HepG2 (cell line): ENCODE data around the gene ID3. TPM values are rescaled to one million over a fixed set of nuclear protein-coding genes. Genes with fewer than 3 reads are reported as not detected.
A peak's percentile ranks its signal among the peaks of the same experiment; 100 is the strongest.

Source experiments
- ASH2L ChIP-seq: fragments of 300-600, 200-600 bp; sonication (generic); IDR thresholded peaks from 2 replicates; pipeline ENCODE4 v1.7.0; 2017; ENCODE audit warnings: low read depth, mild to moderate bottlenecking, moderate library complexity, mixed read lengths, low read length; ENCODE audit not compliant: insufficient read length
- ATF7 ChIP-seq, 2 experiments: fragments of 450-650 bp in 1 of 2; sonication (generic) in 1 of 2; formaldehyde crosslinking in 1 of 2; IDR thresholded peaks; 2 replicates each; pipeline versions ENCODE4 v1.4.0 to v1.6.1; 2016 to 2020; ENCODE audit warnings: antibody characterized with exemption in 1 of 2, mild to moderate bottlenecking in 1 of 2, missing genetic modification reagents in 1 of 2
- CREB1 ChIP-seq, 2 experiments: fragments of 450-650 bp in 1 of 2; IDR thresholded peaks; 2 replicates each; pipeline ENCODE4 v1.6.1; 2016 to 2017; ENCODE audit warnings: control low read depth in 1 of 2, mild to moderate bottlenecking in 1 of 2, missing compliant biosample characterization in 1 of 2, missing genetic modification characterization in 1 of 2
- EP300 ChIP-seq, 3 experiments: sonication (generic) in 1 of 3; formaldehyde crosslinking in 1 of 3; IDR thresholded peaks; 2 replicates each; pipeline versions ENCODE4 v1.5.1 to v1.6.1; 2011 to 2020; ENCODE audit warnings: low read depth in 2 of 3, low read length in 2 of 3, borderline replicate concordance in 1 of 3, improper control_type of control experiment in 1 of 3, mild to moderate bottlenecking in 1 of 3, missing genetic modification reagents in 1 of 3, moderate library complexity in 1 of 3
- GFI1 ChIP-seq: sonication (generic); formaldehyde crosslinking; IDR thresholded peaks from 2 replicates; pipeline ENCODE4 v1.5.0; 2020; ENCODE audit warnings: missing genetic modification reagents, mild to moderate bottlenecking, borderline replicate concordance
- MEF2D ChIP-seq: sonication (generic); formaldehyde crosslinking; IDR thresholded peaks from 2 replicates; pipeline ENCODE4 v1.5.1; 2020; ENCODE audit warnings: mild to moderate bottlenecking, missing genetic modification reagents
- MTF2 ChIP-seq: sonication (generic); formaldehyde crosslinking; IDR thresholded peaks from 2 replicates; pipeline ENCODE4 v1.5.0; 2020; ENCODE audit warnings: missing genetic modification reagents, borderline replicate concordance
- MXI1 ChIP-seq: IDR thresholded peaks from 3 replicates; pipeline ENCODE4 v1.6.1; 2012; ENCODE audit warnings: low read depth, low read length, inconsistent platforms, borderline replicate concordance
- NR2F1 ChIP-seq, 2 experiments: fragments of 450-650 bp in 1 of 2; formaldehyde crosslinking in 1 of 2; IDR thresholded peaks; 2 replicates each; pipeline versions ENCODE4 v1.5.0 to v1.6.1; 2016 to 2020; ENCODE audit warnings: mild to moderate bottlenecking in 1 of 2, missing compliant biosample characterization in 1 of 2, missing genetic modification reagents in 1 of 2, moderate library complexity in 1 of 2
- NR2F6 ChIP-seq, 2 experiments: IDR thresholded peaks; 2 replicates each; pipeline ENCODE4 v1.6.1; 2016; ENCODE audit warnings: antibody characterized with exemption in 1 of 2, mild to moderate bottlenecking in 1 of 2
- RORA ChIP-seq: sonication (generic); formaldehyde crosslinking; IDR thresholded peaks from 2 replicates; pipeline ENCODE4 v1.5.0; 2020; ENCODE audit warnings: mild to moderate bottlenecking, missing genetic modification reagents, moderate library complexity
- THAP7 ChIP-seq: sonication (generic); formaldehyde crosslinking; IDR thresholded peaks from 2 replicates; pipeline ENCODE4 v1.8.1; 2023; ENCODE audit warnings: mild to moderate bottlenecking, missing genetic modification reagents
- ZNF234 ChIP-seq: sonication (generic); formaldehyde crosslinking; conservative IDR thresholded peaks from 2 replicates; pipeline ENCODE4 v1.5.1; 2020; ENCODE audit warnings: mild to moderate bottlenecking, missing genetic modification reagents
- ZNF547 ChIP-seq: sonication (generic); formaldehyde crosslinking; IDR thresholded peaks from 2 replicates; pipeline ENCODE4 v1.5.1; 2020; ENCODE audit warnings: mild to moderate bottlenecking, missing genetic modification reagents
- ZNF670 ChIP-seq: sonication (generic); formaldehyde crosslinking; IDR thresholded peaks from 2 replicates; pipeline ENCODE4 v1.8.0; 2022; ENCODE audit warnings: mild to moderate bottlenecking, missing genetic modification reagents, borderline replicate concordance
- polyA plus RNA-seq, 8 experiments: library from polyadenylated mRNA; depleted of rRNA in 3 of 8; stranded (reverse) in 7 of 8; unstranded in 1 of 8; fragments of >200 nt; fragmentation: Illumina TruSeq in 4 of 8; extraction: Trizol in 4 of 8; gene quantifications; 2 replicates each; pipeline versions ENCODE4 v1.2.1 to v1.2.3, GENCODE V29; 2011 to 2016; ENCODE audit warnings: low read depth in 4 of 8, missing spikeins in 1 of 8, mixed read lengths in 1 of 8; ENCODE audit not compliant: insufficient read depth in 1 of 8
- total RNA-seq, 5 experiments: library from RNA; depleted of rRNA; stranded (reverse); fragments of >200 nt; fragmentation: Illumina TruSeq; extraction: Trizol; gene quantifications; 2 replicates each; pipeline ENCODE4 v1.2.3, GENCODE V29; 2016; ENCODE audit warnings: low read depth in 1 of 5
- TF ChIP-seq, protein P1 (sequence below): sonication (generic); formaldehyde crosslinking; IDR thresholded peaks from 2 replicates; pipeline ENCODE4 v1.9.0; 2022; ENCODE audit warnings: low read depth, missing genetic modification reagents
- TF ChIP-seq, protein P2 (sequence below): sonication (generic); formaldehyde crosslinking; IDR thresholded peaks from 2 replicates; pipeline ENCODE4 v1.4.0; 2020; ENCODE audit warnings: missing genetic modification reagents
- TF ChIP-seq, protein P3 (sequence below): sonication (generic); formaldehyde crosslinking; IDR thresholded peaks from 2 replicates; pipeline ENCODE4 v1.4.0; 2020; ENCODE audit warnings: missing genetic modification reagents, borderline replicate concordance

ID3 gene
- total and polyA plus RNA-seq, 2 of the 13 experiments (the other 11 are each of a cell fraction or from before 2014, with no cell fraction given): 64.8 to 115 TPM

- TF ChIP-seq MEF2D (CRISPR knock-in tag) (peak; percentile 58; the same call in 1 of the 2 replicates), ZNF547 (0 out of 2 replicates have a peak, but pooled peaks have one; percentile 31), RORA (no peak), MXI1 (no peak), ATF7 (IDR thresholded peaks at IDR 0.05) (peak; percentile 59), ATF7 (CRISPR knock-in tag; IDR thresholded peaks at IDR 0.05) (no peak; the same call in none of the 2 replicates), ASH2L (peak; percentile 53), ZNF670 (CRISPR knock-in tag) (no peak), CREB1 (IDR thresholded peaks at IDR 0.05) (no peak), CREB1 (CRISPR knock-in tag; IDR thresholded peaks at IDR 0.05) (peak; percentile 68), EP300 (IDR thresholded peaks at IDR 0.05; ENCODE audit: low read depth in 2 of 2, low read length in 2 of 2) (0 out of 4 replicates have a peak, but pooled peaks of 1 of the 2 experiments have one; percentile 52), EP300 (CRISPR knock-in tag; IDR thresholded peaks at IDR 0.05; ENCODE audit: borderline replicate concordance) (no peak), THAP7 (0 out of 2 replicates have a peak, but pooled peaks have one; percentile 54), NR2F6 (IDR thresholded peaks at IDR 0.05) (peak; percentile 67), NR2F6 (CRISPR knock-in tag; IDR thresholded peaks at IDR 0.05) (peak; percentile 55), GFI1 (CRISPR knock-in tag) (0 out of 2 replicates have a peak, but pooled peaks have one; percentile 50), ZNF234 (no peak), MTF2 (CRISPR knock-in tag) (no peak), NR2F1 (CRISPR knock-in tag; IDR thresholded peaks at IDR 0.05) (peak in 1 of 2 experiments; percentile 17; a peak in 1 of 4 replicates)
- TF ChIP-seq, protein P1, sequence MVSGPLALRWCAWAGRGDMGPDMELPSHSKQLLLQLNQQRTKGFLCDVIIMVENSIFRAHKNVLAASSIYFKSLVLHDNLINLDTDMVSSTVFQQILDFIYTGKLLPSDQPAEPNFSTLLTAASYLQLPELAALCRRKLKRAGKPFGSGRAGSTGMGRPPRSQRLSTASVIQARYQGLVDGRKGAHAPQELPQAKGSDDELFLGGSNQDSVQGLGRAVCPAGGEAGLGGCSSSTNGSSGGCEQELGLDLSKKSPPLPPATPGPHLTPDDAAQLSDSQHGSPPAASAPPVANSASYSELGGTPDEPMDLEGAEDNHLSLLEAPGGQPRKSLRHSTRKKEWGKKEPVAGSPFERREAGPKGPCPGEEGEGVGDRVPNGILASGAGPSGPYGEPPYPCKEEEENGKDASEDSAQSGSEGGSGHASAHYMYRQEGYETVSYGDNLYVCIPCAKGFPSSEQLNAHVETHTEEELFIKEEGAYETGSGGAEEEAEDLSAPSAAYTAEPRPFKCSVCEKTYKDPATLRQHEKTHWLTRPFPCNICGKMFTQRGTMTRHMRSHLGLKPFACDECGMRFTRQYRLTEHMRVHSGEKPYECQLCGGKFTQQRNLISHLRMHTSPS (CRISPR knock-in tag): peak; percentile 80; the same call in 1 of the 2 replicates
- TF ChIP-seq, protein P2, sequence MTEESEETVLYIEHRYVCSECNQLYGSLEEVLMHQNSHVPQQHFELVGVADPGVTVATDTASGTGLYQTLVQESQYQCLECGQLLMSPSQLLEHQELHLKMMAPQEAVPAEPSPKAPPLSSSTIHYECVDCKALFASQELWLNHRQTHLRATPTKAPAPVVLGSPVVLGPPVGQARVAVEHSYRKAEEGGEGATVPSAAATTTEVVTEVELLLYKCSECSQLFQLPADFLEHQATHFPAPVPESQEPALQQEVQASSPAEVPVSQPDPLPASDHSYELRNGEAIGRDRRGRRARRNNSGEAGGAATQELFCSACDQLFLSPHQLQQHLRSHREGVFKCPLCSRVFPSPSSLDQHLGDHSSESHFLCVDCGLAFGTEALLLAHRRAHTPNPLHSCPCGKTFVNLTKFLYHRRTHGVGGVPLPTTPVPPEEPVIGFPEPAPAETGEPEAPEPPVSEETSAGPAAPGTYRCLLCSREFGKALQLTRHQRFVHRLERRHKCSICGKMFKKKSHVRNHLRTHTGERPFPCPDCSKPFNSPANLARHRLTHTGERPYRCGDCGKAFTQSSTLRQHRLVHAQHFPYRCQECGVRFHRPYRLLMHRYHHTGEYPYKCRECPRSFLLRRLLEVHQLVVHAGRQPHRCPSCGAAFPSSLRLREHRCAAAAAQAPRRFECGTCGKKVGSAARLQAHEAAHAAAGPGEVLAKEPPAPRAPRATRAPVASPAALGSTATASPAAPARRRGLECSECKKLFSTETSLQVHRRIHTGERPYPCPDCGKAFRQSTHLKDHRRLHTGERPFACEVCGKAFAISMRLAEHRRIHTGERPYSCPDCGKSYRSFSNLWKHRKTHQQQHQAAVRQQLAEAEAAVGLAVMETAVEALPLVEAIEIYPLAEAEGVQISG (CRISPR knock-in tag): 0 out of 2 replicates have a peak, but pooled peaks have one; percentile 6
- TF ChIP-seq, protein P3, sequence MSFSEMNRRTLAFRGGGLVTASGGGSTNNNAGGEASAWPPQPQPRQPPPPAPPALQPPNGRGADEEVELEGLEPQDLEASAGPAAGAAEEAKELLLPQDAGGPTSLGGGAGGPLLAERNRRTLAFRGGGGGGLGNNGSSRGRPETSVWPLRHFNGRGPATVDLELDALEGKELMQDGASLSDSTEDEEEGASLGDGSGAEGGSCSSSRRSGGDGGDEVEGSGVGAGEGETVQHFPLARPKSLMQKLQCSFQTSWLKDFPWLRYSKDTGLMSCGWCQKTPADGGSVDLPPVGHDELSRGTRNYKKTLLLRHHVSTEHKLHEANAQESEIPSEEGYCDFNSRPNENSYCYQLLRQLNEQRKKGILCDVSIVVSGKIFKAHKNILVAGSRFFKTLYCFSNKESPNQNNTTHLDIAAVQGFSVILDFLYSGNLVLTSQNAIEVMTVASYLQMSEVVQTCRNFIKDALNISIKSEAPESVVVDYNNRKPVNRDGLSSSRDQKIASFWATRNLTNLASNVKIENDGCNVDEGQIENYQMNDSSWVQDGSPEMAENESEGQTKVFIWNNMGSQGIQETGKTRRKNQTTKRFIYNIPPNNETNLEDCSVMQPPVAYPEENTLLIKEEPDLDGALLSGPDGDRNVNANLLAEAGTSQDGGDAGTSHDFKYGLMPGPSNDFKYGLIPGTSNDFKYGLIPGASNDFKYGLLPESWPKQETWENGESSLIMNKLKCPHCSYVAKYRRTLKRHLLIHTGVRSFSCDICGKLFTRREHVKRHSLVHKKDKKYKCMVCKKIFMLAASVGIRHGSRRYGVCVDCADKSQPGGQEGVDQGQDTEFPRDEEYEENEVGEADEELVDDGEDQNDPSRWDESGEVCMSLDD (CRISPR knock-in tag): peak; percentile 86; the same call in 1 of the 2 replicates
Observed at GRCh38 chr1:23591460-23592208, 32.3 kb upstream of the ID3 start (continued).
